Tibial nerve (tissue), 4 donors: ENCODE results near the gene ZFAND3.

Experiments
- EP300 ChIP-seq, 2 donors: sonication (generic); formaldehyde crosslinking; IDR thresholded peaks; one replicate each; pipeline ENCODE4 v1.6.1; 2017; ENCODE audit warnings: antibody characterized with exemption in 2 of 2, mild to moderate bottlenecking in 1 of 2
- POLR2A ChIP-seq, 2 donors: fragments of 450-650 bp; IDR thresholded peaks; one replicate each; pipeline ENCODE4 v1.6.1; 2017; ENCODE audit warnings: antibody characterized with exemption in 2 of 2, mild to moderate bottlenecking in 2 of 2, moderate library complexity in 2 of 2
- TF ChIP-seq, protein P1 (sequence below), 5 experiments: fragments of 200-600 bp in 3 of 5; fragments of 450-650 bp in 2 of 5; sonication (generic) in 3 of 5; IDR thresholded peaks; one replicate each; pipeline ENCODE4 v1.5.1; 2016 to 2019; ENCODE audit warnings: antibody characterized with exemption in 5 of 5, mild to moderate bottlenecking in 3 of 5, moderate library complexity in 2 of 5

GRCh38 chr6:37910998-37911397 lies 91.5 kb downstream of the ZFAND3 start:
- TF ChIP-seq, protein P1, sequence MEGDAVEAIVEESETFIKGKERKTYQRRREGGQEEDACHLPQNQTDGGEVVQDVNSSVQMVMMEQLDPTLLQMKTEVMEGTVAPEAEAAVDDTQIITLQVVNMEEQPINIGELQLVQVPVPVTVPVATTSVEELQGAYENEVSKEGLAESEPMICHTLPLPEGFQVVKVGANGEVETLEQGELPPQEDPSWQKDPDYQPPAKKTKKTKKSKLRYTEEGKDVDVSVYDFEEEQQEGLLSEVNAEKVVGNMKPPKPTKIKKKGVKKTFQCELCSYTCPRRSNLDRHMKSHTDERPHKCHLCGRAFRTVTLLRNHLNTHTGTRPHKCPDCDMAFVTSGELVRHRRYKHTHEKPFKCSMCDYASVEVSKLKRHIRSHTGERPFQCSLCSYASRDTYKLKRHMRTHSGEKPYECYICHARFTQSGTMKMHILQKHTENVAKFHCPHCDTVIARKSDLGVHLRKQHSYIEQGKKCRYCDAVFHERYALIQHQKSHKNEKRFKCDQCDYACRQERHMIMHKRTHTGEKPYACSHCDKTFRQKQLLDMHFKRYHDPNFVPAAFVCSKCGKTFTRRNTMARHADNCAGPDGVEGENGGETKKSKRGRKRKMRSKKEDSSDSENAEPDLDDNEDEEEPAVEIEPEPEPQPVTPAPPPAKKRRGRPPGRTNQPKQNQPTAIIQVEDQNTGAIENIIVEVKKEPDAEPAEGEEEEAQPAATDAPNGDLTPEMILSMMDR (IDR thresholded peaks at IDR 0.05) = no peak
- TF ChIP-seq POLR2A (IDR thresholded peaks at IDR 0.05) (no peak), EP300 (IDR thresholded peaks at IDR 0.05) (no peak)
